LHCN-M2 (cell line): Measurements from ENCODE around the gene TOM1. TPM values are rescaled to one million over a fixed set of nuclear protein-coding genes. Genes with fewer than 3 reads are reported as not detected.

Experiments
- DNase-seq: peaks from one replicate; pipeline ENCODE4 v3.0.0-alpha.2; 2012; ENCODE audit warnings: low read depth
- polyA plus RNA-seq: library from polyadenylated mRNA; unstranded; fragments of >200 nt; gene quantifications from one replicate; pipeline ENCODE4 v1.2.1, GENCODE V29; 2012; ENCODE audit warnings: missing spikeins
- total RNA-seq: library from RNA; depleted of rRNA; stranded (reverse); fragments of >200 nt; gene quantifications from 2 replicates; pipeline ENCODE4 v1.2.3, GENCODE V29; 2014; rRNA removed

The TOM1 gene
- 33.8 and 50.3 TPM in 2 replicates for total RNA-seq
- 45.5 TPM for polyA plus RNA-seq

DNA sequence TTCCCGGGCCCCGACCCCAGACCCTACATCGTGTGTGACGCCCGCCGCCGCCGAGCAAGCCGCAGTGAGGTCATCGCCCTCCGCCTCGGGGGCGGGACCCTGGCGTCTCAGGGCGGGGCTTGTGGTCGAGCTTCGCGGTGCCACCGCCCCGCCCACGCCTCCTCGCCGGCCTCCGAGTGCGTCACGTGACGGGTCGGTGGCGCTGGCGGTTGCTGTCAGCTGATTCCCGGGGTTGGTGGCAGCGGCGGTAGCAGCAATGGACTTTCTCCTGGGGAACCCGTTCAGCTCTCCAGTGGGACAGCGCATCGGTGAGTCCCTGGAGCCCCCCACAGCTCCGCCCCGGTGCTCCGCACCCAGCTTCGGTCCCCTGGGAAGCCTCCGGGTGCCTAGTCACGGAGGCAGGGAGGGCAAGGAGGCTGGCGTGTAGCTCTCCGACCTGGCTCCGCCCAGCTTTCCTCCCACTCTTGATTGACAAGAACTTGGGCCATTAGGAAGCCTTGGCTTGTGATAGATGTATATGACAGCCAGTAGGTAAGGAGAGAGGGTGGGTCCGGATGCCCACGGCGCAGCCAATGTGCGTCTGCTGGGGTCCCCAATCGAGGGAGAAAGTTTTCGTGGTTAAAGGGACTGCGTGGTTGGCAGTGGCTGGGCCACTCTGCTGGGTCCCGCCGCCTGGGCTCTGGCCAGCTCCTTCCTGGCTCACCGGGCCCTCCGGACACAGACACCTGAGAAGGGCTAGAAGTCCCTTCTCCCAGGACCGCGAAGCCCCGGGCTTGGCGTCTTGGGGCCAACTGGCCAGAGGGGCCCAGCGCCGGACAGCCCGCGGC is at the start of gene TOM1:
TOM1 (plus strand) TSS at position 222 of the 827 bp plus-strand sequence; CDS start at position 257, 35 bp downstream.
- DNase-seq, result peak; percentile 98

DNA sequence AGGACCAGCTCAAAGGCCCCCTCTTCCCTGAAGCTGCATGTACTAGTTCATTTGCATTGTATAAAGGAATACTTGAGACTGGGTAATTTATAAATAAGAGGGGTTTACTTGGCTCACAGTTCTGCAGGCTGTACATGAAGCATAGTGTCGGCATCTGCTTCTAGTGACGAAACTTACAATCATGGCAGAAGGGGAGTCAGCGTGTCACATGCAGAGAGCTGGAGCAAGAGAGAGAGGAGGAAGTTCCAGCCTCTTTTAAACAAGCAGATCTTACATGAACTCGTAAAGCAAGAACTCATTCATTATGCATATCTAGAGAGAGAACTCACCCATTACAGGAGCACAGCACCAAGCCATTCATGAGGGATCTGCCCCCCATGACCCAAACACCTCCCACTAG is 49.5 kb upstream of the TOM1 start:
- DNase-seq, result no peak

DNA sequence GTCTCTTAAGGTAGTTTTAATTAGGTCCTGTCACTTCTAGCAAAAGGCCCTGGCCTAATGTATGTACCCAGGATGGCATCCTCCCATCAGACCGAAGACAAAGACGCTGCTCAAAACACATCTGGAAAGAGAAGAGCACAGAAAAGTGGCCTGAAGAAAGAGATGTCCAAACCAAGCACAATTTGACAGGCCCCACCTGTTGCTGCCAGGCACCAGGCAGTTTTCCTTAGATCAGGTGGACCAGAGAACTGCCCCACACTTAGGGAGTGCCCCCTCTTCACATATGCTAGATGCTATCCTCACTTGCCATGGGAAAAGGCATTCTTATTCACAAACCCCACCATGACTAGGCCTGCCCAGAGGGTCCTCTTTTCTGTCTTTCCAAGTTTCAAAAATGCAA is 45.7 kb upstream of the TOM1 start:
- no peak for DNase-seq

DNA sequence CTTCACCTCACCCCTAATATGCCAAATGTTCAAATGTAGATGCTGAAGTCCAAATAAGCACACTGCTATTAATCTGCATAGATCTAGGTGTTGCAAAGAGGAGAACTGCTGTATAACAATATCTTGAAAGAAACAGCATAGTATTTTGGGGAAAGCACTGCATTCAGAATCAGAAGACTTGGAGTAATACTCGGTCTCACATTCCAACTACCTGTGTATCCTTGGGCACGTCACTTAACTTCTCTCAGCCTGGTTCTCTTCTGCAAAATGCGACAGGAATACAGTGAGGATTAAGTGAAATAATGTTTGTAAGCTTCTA is 42.7 kb upstream of the TOM1 start:
- DNase-seq, result no peak

DNA sequence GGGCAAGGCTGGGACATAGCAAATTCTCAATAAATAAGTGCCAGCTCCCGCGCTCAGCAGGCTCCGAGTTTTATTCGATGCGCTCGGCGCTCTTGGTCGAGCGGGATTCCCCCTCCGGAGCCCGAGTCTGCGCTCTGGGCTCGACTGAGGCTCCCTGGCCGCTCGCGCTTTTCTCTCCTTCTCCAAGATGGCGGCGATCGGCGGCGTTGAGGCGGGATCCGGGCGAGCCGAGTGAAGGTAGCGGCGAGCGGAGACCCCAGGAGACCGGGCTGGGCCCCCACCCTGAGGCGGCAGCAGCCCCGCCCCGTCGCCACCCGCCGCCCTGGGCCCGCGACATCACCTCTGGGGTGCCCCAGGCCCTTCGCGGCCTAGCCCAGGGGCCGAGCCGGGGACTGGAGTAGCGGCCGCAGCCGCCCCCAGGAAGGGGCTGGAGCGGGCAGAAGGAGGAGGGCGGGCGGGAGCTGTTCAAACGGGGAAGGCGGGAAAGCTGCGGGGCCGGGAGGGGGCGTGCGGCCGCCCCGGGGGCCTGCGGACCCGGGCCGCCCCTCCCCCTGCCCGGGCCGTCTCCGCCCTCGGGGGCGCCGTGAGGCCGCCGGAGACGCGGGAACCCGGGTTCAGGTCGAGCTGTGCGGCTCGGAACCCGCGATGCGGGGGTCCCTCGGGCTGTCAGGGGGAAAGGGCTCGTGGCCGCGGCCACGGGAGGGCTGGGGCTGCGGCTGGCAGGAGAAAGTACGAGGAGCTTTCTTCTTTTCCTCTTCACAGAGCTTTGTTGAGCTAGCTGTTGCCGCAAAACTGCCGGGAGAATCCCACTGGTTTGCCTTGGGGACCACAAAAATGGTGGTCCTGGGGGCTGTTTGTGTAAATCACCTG is 42.1 kb upstream of the TOM1 start, which contains the start of gene HMGXB4:
HMGXB4 (plus strand) TSS at position 173 of the 870 bp plus-strand sequence. CDS start 4,898 bp downstream, outside the sequence.
- peak; percentile 88 for DNase-seq

DNA sequence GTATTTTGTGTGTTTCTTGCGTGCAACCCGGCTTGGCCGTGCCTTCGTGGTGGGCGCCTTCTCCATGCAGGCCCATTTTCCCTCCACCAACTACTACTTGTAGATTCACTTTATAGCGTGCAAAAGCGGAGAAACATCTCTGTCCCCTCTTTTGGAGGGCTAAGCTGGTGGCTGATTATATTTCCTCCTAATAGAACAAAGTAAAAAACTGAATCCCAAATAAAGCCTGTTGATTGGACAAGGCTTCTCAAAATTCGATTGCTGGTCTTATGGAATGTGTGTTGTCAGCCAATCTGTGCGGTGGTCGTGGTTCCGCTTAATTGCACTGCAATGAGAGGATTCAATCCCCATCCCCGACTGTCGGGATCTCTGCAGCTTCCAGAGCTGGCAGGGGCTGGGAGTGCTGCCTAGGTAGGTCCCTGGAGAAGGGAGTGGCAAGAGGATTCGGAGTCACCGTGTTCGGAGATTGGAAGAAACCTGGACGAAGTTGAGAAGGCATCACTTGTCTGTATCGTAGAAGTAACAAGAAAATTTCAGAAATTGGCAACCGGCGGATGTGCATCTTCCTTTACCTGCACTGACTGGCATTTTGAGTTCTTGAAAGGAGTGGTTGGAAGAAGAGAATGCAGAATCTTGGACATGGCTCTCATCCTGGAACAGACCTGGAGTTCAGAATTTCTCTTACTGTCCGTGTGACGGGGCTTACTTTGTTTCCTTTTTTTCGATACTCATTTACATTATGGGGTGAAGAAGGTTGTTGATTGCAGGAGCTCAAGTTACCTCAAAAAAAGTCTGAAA is 41.3 kb upstream of the TOM1 start:
- peak; percentile 20 for DNase-seq

DNA sequence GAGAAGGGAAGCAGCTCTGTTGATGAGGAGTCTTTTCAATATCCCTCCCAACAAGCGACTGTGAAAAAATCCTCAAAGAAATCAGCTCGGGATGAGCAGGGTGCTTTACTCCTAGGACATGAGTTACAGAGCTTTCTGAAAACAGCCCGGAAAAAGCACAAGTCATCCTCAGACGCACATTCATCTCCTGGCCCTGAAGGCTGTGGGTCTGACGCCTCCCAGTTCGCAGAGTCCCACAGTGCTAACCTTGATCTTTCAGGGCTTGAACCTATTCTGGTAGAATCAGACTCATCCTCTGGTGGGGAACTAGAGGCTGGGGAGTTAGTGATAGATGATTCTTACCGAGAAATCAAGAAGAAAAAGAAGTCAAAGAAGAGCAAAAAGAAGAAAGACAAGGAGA is 34.7 kb upstream of the TOM1 start:
- DNase-seq, result no peak

DNA sequence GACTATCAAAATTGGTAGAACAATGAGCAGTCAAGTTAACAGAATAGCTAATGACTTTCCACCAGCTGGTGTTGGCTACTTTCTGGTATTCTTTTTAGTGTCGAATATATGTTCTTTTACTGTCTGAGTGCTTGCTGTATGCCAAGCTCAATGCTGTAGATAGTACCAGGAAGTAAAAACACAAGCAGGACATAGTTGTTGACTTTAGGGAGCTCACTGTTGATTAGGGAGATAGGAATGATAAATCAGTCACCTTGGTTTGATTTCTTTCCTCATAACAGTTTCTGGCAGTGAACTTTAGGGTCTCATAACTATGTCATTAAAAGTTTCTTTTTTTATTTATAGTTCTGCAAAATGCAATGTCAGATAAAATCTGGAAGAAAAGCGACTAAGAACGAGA is 33.4 kb upstream of the TOM1 start:
- no peak for DNase-seq

DNA sequence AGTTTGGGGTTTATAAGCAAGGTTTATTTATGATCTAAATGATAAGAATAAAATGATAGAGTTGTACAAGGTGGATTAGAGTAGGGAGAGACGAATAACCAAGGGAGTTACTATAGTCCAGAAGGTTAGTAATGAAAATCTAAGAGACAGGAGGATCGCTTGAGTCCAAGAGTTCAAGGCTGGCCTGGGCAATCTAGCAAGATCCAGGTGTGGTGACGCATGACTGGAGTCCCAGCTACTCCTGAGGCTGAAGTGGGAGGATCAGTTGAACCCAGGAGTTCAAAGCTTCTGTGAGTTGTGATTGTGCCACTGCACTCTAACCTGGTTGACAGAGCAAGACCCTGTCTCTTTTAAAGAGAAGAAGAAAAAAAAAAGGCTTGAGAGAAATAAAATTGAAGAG is 30.1 kb upstream of the TOM1 start:
- no peak for DNase-seq

DNA sequence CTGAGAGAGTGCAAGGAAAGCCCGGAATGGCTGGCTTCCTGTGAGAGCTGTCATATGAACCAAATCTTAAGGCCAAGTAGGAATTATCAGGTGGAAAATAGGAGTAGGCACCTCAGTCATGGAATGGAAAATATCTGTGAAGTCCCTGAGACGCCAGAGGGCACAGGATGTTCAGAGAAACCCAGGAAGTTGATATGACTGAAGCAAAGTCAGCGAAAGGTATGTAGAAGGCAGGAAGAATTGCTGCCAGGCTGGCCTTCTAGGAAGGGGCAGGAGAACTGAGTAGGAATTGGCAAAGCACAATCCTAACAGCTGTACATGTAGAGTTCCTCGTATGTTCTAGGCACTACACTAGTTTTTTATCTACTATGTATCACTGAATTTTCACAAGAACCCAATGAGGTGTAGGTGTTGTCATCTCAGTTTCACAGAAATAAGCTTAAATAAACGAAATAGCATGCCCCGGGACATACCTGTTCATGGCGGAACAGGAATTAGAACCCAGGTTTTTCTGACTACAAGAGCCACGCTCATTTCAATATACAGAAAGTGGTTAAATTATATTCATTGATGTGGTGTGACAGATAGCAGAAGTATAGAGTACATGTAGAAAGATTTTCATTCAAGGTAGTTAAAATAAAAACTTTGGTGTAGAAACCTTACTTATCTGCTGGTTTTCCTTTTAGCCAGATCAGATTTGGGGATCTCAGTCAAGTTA is 25.4 kb upstream of the TOM1 start:
- no peak for DNase-seq

DNA sequence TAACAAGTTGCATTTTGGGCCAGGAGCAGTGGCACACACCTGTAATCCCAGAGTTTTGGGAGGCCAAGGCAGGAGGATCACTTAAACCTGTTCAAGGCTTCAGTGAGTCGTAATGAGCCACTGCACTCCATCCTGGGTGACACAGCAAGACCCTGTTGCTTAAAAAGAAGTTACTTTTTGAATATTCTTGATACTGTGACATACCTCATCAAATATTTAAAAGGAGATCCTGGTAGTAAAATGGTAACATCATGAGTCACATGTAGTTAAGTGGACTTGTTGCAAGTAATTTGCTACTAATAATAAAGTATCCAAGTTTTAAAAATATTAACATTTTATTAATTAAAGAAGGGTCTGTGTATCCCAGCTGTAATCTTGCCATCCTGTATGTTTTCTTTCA is 24.1 kb upstream of the TOM1 start:
- DNase-seq, result peak; percentile 35

DNA sequence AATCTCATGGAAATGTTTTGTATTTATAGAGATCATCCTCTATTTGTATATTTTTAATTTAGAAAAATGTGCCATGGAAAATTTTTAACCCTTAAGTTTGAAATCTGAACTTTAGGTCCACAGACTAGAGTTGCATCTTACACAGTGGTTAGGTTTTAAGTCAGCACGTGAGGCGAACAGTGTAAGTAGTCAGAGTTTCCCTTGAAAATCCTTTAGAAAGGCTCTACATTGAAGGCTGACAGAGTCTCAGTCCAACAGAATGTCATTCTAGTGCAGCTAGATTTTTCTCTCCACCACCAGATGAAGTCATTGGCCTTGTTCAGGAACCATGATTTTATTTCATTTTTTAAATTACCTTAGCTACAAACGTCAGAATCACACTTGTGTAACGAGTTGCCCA is 23.7 kb upstream of the TOM1 start:
- no peak for DNase-seq

DNA sequence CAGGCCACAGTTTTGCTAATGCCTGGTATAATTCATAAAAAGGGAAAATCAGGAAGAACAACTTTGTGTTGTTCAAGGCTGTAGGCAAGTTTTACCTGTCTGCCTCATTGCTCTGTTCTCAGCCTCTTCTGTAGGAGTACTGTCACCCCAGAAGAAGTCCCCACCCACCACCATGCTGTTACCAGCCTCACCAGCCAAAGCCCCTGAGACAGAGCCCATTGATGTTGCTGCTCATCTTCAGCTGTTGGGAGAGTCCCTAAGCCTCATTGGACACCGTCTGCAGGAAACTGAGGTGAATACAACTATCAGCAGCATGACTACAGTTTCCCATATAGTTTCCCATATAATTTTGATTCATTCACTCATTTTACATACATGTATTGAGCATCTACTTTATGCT is 11.6 kb upstream of the TOM1 start:
- no peak for DNase-seq

DNA sequence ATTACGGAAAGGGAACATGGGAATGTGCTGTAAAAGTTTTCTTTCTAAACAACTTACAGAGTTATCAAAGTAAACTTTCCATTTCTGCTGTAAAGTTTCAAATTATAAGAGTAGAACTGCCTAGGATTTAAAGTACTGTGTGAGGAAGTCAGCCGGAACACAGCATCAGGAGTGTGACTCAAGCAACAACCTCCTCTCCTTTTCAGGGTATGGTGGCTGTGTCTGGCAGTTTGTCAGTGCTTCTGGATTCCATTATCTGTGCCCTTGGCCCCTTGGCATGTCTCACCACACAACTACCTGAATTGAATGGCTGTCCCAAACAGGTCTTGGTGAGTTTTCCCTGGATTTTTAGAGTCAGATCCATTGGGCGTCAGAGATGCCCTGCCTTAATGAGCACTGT is 6.9 kb upstream of the TOM1 start:
- DNase-seq, result no peak

DNA sequence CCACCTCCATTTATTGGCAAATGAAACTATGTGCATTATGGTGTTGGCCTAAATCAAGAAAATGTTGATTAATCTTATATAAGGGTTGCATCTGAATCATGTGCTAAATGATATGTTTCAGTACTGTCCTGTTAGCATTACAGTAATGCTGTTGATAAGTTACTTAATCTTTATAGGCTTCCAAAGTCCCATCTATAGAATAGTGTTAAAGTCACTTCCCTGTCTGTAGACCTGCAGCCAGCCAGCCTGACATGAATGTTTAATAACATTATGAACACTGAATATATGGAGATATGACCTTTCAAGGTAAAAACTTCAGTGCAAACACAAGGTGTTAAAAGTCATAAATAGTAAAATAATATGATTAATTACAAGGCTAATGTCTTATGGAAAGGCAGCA is 3.6 kb upstream of the TOM1 start:
- no peak for DNase-seq

DNA sequence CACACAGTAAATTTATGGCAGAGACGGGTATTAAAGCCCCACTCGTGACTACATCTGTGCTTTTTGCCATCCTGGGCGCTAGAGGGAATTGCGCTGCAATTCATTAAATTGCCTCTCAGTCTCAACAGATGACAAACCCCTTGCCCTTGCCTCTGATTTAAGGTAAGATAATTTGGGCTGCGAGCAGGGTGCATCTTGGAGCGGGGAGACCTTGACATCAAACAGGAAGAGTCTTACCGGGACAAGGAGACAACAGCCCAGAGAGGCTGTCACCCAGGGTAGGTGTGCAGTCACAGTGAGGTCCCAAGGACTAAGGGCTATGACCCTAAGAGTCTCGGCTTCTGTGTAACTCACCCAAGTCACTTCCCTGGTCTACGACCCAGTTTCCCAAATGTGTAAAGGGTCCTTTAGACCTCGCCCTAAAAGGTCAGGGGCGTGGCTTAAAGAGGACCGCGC is 449 bp upstream of the TOM1 start:
- DNase-seq, result peak; percentile 24

DNA sequence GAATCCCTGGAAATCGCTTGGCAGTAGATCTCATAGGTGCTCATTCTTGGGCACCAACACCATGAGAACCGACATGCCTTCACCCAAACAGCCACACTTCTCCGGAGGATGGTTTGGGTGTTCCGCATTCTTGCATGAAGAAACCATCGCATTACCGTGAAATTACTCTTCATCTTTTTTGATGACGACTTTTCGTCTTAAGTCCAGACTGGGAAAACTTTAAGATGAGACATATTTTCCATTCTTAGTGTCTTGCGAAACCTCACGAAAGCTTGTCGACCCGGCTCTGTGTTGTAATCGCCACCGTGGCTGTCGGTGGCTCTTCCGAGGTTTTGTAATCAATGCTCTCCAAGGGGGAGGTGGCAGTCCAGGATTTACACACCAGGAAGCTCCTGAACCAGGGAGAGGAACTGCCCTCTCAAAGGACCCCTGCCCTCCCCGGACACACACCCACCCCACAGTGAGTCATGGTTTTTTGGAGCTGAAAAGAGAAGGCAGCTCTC is 1.7 kb downstream of the TOM1 start:
- peak; percentile 86 for DNase-seq

DNA sequence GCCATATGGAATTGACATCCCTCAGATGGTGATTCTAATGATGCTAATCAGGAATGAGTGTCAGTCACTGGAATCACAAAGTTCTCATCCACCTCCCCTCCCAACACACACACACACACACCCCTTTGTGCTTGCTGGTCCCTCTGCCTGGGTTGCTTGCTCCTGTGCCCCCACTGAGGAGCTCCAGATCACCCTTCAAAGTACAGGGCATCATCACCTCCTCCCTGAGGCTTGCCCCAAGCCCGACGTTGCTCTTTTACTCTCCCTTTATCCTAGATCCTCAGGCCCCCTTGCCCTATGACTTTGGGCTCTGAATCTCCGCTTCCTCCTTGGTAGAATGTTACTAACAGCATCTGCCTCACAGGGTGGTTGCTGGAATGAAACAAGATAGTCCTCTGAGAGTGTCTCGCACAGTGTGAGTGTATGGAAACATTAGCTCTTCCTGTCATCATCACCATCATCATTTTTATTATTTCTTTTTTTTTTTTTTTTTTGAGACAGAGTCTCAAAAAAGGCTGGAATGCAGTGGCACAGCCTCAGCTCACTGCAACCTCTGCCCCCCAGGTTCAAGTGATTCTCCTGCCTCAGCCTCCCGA is 3.4 kb downstream of the TOM1 start:
- no peak for DNase-seq

DNA sequence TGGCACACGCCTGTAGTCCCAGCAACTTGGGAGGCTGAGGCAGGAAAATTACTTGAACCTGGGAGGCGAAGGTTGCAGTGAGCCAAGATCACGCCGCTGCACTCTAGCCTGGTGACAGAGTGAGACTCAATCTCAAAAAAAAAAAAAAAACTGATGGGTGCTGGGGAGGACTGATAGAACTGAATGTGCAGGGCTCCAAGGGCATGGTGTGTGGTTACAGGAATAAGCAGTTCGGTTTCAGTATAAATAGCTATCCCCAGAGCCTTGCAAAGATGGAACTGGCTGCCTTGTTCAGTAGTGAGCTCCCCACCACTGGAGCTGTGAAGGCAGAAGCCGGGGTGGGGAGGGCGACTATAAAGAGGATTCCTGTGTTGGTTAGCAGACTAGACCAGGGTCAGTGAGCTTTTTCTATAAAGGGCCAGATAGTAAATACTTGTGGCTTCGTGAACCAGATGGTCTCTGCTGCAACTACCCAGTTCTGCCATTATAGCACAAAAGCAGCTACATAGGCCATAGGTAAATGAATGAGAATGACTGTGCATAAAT is 5.9 kb downstream of the TOM1 start:
- DNase-seq, result no peak

DNA sequence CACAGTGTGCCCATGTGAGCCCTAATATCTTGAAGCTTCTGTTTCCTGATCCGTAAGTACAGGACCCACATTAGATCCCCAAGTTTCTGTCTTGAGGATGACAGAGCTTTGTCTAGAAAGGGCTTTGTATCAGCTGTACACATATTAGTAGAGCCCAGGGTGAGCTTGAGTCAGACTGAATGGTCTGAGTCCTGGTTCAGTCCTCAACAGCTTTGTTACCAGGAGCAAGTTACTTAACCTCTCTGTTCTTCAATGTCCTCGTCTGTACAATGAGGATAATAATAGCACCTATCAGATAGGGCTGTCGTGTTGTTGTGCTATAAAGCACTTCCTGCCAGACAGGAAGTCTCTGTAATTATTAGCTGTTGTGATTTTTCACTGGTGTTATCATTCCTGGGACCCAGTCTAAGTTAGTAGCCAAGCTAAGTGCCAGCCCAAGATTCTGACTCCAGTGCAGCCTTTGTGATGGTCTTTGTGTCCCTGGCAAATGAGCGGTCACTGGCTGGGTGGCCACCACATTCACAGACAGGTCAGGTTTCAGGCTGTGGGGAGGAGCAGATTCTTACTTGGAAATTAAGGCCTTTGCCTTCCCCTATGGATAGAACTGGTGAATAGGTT is 6.8 kb downstream of the TOM1 start:
- no peak for DNase-seq
